HL-60 (cell line): Measurements from ENCODE around the gene PHETA1.
"Not testable (repeated sequence)": the region's sequence is repeated elsewhere in the genome, so short reads cannot be mapped to it uniquely, and the experiment has no call there.

Source experiments
- DNase-seq, 2 experiments: peaks; one replicate each; pipeline ENCODE4 v3.0.0-alpha.2; 2010 to 2020; ENCODE audit warnings: low read depth in 1 of 2, low spot score in 1 of 2
- H3K27ac ChIP-seq: fragments of 250-450 bp; sonication (Bioruptor Pico); replicated peaks from 2 replicates; pipeline ENCODE4 v1.5.1; 2020; ENCODE audit warnings: mild to moderate bottlenecking, moderate library complexity
- H3K27me3 ChIP-seq: fragments of 250-450 bp; sonication (Bioruptor Pico); 2 replicates; pipeline ENCODE4 v1.5.1; 2021; ENCODE audit warnings: mild to moderate bottlenecking, moderate library complexity; ENCODE audit not compliant: insufficient read depth, poor library complexity, severe bottlenecking
- H3K4me3 ChIP-seq: replicated peaks from 2 replicates; pipeline ENCODE4 v1.5.1; 2011; ENCODE audit warnings: mild to moderate bottlenecking, control low read depth, low read length; ENCODE audit not compliant: insufficient read depth
- GABPA ChIP-seq: IDR thresholded peaks from 2 replicates; pipeline ENCODE4 v1.6.1; 2012; ENCODE audit warnings: low read depth
- POLR2AphosphoS5 ChIP-seq: IDR thresholded peaks from 2 replicates; pipeline ENCODE4 v1.6.1; 2012; ENCODE audit warnings: low read depth
- SPI1 ChIP-seq: IDR thresholded peaks from 2 replicates; pipeline ENCODE4 v1.6.1; 2012; ENCODE audit warnings: low read depth, mild to moderate bottlenecking, borderline replicate concordance
- TF ChIP-seq, protein P1 (sequence below): IDR thresholded peaks from 2 replicates; pipeline ENCODE4 v1.6.1; 2012; ENCODE audit warnings: low read depth; ENCODE audit not compliant: insufficient replicate concordance
- TF ChIP-seq, protein P2 (sequence below): IDR thresholded peaks from one replicate; pipeline ENCODE4 v1.5.1; 2011; ENCODE audit warnings: low read length, control low read depth, inconsistent platforms; ENCODE audit not compliant: insufficient read depth

Gene PHETA1

GRCh38 chr12:111405859-111406473, 37.1 kb upstream of the PHETA1 start, which contains the start of gene SH2B3:
Gene SH2B3, plus strand, starts transcription at chr12:111405923. Its CDS starts 12,223 bp downstream, at chr12:111418146.
- Histone ChIP-seq H3K4me3 (peak within 1 kb of the TSS; percentile 95), H3K27ac (peak within 1 kb of the TSS; percentile 89), H3K27me3 (no peaks in the 10 kb centered on the region)
- DNase-seq, result no peak
- TF ChIP-seq SPI1, result peak; percentile 60; the same call in 1 of the 2 replicates
- TF ChIP-seq, protein P1, sequence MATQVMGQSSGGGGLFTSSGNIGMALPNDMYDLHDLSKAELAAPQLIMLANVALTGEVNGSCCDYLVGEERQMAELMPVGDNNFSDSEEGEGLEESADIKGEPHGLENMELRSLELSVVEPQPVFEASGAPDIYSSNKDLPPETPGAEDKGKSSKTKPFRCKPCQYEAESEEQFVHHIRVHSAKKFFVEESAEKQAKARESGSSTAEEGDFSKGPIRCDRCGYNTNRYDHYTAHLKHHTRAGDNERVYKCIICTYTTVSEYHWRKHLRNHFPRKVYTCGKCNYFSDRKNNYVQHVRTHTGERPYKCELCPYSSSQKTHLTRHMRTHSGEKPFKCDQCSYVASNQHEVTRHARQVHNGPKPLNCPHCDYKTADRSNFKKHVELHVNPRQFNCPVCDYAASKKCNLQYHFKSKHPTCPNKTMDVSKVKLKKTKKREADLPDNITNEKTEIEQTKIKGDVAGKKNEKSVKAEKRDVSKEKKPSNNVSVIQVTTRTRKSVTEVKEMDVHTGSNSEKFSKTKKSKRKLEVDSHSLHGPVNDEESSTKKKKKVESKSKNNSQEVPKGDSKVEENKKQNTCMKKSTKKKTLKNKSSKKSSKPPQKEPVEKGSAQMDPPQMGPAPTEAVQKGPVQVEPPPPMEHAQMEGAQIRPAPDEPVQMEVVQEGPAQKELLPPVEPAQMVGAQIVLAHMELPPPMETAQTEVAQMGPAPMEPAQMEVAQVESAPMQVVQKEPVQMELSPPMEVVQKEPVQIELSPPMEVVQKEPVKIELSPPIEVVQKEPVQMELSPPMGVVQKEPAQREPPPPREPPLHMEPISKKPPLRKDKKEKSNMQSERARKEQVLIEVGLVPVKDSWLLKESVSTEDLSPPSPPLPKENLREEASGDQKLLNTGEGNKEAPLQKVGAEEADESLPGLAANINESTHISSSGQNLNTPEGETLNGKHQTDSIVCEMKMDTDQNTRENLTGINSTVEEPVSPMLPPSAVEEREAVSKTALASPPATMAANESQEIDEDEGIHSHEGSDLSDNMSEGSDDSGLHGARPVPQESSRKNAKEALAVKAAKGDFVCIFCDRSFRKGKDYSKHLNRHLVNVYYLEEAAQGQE, result no peak

DNA sequence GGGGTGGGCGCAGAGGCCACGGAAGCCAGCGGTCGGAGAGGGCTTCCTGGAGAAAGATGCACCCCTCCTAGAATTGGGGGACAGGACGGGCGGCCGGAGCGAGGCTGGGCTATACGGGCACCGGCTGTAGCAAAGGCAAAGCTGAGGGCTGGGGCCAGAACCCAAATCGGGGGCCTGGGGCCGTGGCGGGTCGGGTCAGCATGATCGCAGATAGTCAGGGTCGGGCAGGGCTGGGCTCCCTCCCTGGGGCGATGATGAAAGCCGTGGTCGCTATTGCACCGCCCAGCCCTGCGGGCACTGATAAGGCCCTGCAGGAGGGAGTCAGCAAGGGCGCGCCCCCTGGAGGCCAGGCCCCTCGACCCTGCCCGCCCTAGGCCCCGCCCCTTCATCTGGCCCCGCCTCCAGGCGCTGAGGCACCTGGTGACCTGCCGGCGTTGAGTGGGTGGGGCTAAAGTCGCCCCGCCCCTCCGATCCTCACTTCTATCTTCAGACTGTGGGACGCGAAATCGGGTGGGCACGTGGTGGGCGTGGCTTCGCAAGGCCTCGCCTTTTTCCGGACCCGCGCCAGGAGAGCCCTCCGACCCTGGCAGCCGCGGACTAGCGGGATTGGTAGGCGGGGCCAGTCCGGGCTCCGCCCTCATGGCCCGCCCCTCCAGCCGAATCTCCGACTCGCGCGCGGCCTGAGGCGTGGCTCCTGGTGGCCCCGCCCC, 36.4 kb upstream of the PHETA1 start:
- TF ChIP-seq SPI1, result no peak
- TF ChIP-seq, protein P2, sequence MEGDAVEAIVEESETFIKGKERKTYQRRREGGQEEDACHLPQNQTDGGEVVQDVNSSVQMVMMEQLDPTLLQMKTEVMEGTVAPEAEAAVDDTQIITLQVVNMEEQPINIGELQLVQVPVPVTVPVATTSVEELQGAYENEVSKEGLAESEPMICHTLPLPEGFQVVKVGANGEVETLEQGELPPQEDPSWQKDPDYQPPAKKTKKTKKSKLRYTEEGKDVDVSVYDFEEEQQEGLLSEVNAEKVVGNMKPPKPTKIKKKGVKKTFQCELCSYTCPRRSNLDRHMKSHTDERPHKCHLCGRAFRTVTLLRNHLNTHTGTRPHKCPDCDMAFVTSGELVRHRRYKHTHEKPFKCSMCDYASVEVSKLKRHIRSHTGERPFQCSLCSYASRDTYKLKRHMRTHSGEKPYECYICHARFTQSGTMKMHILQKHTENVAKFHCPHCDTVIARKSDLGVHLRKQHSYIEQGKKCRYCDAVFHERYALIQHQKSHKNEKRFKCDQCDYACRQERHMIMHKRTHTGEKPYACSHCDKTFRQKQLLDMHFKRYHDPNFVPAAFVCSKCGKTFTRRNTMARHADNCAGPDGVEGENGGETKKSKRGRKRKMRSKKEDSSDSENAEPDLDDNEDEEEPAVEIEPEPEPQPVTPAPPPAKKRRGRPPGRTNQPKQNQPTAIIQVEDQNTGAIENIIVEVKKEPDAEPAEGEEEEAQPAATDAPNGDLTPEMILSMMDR, result peak; percentile 45
- peak; percentile 65 for TF ChIP-seq POLR2AphosphoS5
- peak overlapping the region; percentile 56 for H3K27ac ChIP-seq
- DNase-seq, result peak; percentile 95 to 97

DNA sequence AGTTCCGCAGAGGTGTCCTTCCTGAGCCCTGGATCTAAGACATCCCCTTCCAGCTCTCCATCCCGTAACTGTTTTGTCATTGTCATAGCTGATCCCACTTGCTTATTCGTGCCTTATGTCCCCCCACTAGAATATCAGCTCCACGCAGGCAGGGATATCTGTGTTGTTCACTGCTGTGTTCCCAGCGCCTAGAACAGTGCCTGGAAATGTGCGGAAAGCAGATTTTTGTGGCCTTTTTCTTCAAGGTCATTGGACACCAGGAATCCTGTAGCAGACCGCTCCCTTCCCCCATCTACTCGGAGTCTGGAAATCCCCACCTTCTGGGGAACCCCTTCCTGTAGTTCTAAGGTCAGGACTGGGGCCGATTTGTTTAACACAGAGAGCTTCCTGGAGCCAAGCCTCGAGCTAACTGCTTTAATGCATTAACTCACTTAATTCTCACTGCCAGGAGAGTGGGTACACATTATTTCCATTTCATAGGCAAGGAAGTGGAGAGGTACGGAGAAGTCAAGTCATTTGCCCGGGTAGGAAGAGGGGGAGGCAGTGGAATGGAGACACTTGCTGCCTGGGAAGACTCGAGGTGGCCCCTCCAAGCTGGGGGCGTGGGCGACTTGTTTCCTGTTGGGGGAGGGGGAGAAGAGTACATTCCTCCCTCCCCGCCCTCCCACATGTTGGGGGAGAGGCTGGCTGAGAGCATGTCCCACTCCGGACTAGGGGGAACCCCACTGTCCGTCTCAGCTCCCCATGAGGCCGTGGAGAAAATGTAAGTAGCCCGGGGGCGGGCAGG, 35.7 kb upstream of the PHETA1 start:
- peak overlapping the region; percentile 56 for H3K27ac ChIP-seq
- TF ChIP-seq POLR2AphosphoS5 (no peak; the same call in 1 of the 2 replicates), SPI1 (no peak), GABPA (no peak)
- TF ChIP-seq, protein P1, result no peak
- TF ChIP-seq, protein P2, result no peak
- peak overlapping the region; percentile 95 for H3K4me3 ChIP-seq
- DNase-seq, result no peak
- no peaks in the 10 kb centered on the region for H3K27me3 ChIP-seq

More for the DNA sequence above, 36.4 kb upstream of the PHETA1 start:
- no peaks in the 10 kb centered on the region for H3K27me3 ChIP-seq
- peak overlapping the region; percentile 95 for H3K4me3 ChIP-seq

- H3K27ac ChIP-seq, result 0 out of 2 replicates have a peak overlapping the region, but pooled peaks have one; percentile 0
- H3K4me3 ChIP-seq, DNase-seq, H3K27me3 ChIP-seq: not testable (repeated sequence)
Measured at GRCh38 chr12:111402490-111402824, 33.6 kb upstream of the PHETA1 start.
